Transverse colon (tissue), 4 donors: Measurements from ENCODE around the gene CALN1. TPM values are rescaled to one million over a fixed set of nuclear protein-coding genes. Genes with fewer than 3 reads are reported as not detected.

Source experiments
- DNase-seq: peaks from one replicate; pipeline ENCODE4 v3.0.0-alpha.2; 2019
- H3K27ac ChIP-seq, 4 donors: fragments of 200-600 bp; sonication (generic); 2 replicates each; pipeline ENCODE4 v1.5.1; 2016 to 2018; ENCODE audit warnings: inconsistent platforms in 4 of 4
- H3K27me3 ChIP-seq: fragments of 200-600 bp; sonication (generic); 2 replicates; pipeline ENCODE4 v1.5.1; 2017; ENCODE audit warnings: inconsistent platforms
- H3K36me3 ChIP-seq, 4 donors: fragments of 200-600 bp; sonication (generic); 2 replicates each; pipeline ENCODE4 v1.5.1; 2017 to 2019; ENCODE audit warnings: inconsistent platforms in 4 of 4
- H3K4me1 ChIP-seq, 4 donors: fragments of 200-600 bp; sonication (generic); 2 replicates each; pipeline ENCODE4 v1.5.1; 2017 to 2020; ENCODE audit warnings: inconsistent platforms in 4 of 4
- H3K4me3 ChIP-seq, 4 donors: fragments of 200-600 bp; sonication (generic); 1 replicate in 1 of 4; 2 replicates in 3 of 4; pipeline versions ENCODE4 v1.5.1 to v1.6.1; 2017 to 2019; ENCODE audit warnings: inconsistent platforms in 4 of 4
- H3K9me3 ChIP-seq, 2 donors: fragments of 200-600 bp; sonication (generic); 2 replicates each; pipeline ENCODE4 v1.5.1; 2017 to 2019; ENCODE audit warnings: inconsistent platforms in 2 of 2
- EP300 ChIP-seq: sonication (generic); formaldehyde crosslinking; IDR thresholded peaks from one replicate; pipeline ENCODE4 v1.6.1; 2017; ENCODE audit warnings: antibody characterized with exemption, low read depth
- POLR2A ChIP-seq: fragments of 450-650 bp; IDR thresholded peaks from one replicate; pipeline ENCODE4 v1.6.1; 2016; ENCODE audit warnings: antibody characterized with exemption, mild to moderate bottlenecking, moderate library complexity
- POLR2AphosphoS5 ChIP-seq, 3 donors: sonication (generic); formaldehyde crosslinking; IDR thresholded peaks; one replicate each; pipeline ENCODE4 v1.6.1; 2016; ENCODE audit warnings: antibody characterized with exemption in 3 of 3
- WGBS, 2 donors: methylation state at CpG; one replicate each; pipeline ENCODE4 v1.1.5; 2018; ENCODE audit warnings: low coverage in 1 of 2; 5-methylcytosine and 5-hydroxymethylcytosine counted together
- in situ Hi-C, 4 donors: fragments of 200-750 bp; cut with MboI; loops; one replicate each; pipeline versions ENCODE4 v1.15.0 to v1.15.1; 2017; ENCODE audit warnings: low sequenced_read_pairs in 3 of 4, low pct_ligation_motif_present in 1 of 4, low pct_unique_long_range_greater_than_20kb in 1 of 4
- intact Hi-C: fragments of 100-400 bp; cut with DNase I; formaldehyde crosslinking; loops from one replicate; pipeline ENCODE4 v1.15.1; 2023; ENCODE audit warnings: low total_unique reads
- total RNA-seq, 4 donors: library from RNA; depleted of rRNA; stranded (reverse); fragments of >200 nt; gene quantifications; one replicate each; pipeline ENCODE4 v1.1.0, GENCODE V29; 2016
- TF ChIP-seq, protein P1 (sequence below), 5 experiments: fragments of 200-600 bp in 3 of 5; fragments of 450-650 bp in 2 of 5; sonication (generic) in 3 of 5; IDR thresholded peaks; 1 replicate in 2 of 5; 2 replicates in 3 of 5; pipeline ENCODE4 v1.5.1; 2016 to 2017; ENCODE audit warnings: antibody characterized with exemption in 5 of 5, inconsistent platforms in 3 of 5, mild to moderate bottlenecking in 2 of 5, moderate library complexity in 1 of 5

Gene CALN1
- total RNA-seq, 4 donors from 2014 or later, result not detected

DNA sequence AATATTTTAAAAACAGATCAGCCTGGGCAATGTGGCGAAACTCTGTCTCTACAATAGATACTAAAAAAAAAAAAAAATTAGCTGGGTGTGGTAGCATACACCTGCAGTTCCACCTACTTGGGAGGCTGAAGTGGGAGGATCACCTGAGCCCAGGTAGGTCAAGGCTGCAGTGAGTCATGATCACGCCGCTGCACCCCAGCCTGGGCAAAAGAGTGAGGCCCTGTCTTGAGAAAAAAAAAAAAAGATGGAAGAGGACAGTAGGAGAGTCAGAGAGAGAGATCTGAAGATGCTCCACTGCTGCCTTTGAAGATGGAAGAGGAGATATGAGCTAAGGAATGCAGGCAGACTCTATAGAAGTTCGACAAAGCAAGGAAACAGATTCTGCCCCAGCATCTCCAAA, 181.9 kb downstream of the CALN1 start:
- Histone ChIP-seq H3K4me1 (no peaks in the 10 kb centered on the region), H3K27ac (no peak overlapping the region), H3K4me3 (no peak overlapping the region), H3K36me3 (no peaks in the 10 kb centered on the region), H3K27me3 (no peaks in the 10 kb centered on the region), H3K9me3 (no peaks in the 10 kb centered on the region)
- 70 to 82% methylated on average over 4 of the region's 4 CpGs for WGBS, 2 donors
- DNase-seq, result no peak
- TF ChIP-seq EP300 (no peak), POLR2A (no peak)
- TF ChIP-seq, protein P1, sequence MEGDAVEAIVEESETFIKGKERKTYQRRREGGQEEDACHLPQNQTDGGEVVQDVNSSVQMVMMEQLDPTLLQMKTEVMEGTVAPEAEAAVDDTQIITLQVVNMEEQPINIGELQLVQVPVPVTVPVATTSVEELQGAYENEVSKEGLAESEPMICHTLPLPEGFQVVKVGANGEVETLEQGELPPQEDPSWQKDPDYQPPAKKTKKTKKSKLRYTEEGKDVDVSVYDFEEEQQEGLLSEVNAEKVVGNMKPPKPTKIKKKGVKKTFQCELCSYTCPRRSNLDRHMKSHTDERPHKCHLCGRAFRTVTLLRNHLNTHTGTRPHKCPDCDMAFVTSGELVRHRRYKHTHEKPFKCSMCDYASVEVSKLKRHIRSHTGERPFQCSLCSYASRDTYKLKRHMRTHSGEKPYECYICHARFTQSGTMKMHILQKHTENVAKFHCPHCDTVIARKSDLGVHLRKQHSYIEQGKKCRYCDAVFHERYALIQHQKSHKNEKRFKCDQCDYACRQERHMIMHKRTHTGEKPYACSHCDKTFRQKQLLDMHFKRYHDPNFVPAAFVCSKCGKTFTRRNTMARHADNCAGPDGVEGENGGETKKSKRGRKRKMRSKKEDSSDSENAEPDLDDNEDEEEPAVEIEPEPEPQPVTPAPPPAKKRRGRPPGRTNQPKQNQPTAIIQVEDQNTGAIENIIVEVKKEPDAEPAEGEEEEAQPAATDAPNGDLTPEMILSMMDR (IDR thresholded peaks at IDR 0.05), result no peak
- intact Hi-C loops (no loop called here), in situ Hi-C loops (no loop called here)

DNA sequence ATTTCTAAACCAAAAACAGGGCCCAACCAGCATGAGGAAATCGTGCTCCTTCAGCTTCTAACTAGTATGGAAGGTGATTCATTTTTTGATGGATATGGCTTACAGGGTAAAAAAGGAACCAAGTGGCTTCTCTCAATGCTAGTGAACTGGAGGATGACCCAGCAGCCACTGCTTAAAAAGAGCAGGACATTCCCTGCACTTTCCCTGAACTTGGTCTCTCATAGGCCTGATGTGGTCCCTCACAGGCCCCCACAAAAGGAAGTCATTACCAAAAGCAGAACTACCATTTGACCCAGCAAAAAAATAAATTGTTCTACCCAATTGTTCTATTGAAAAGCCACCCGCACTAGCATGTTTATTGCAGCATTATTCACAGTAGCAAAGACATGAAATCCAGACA, 188.8 kb downstream of the CALN1 start:
- Histone ChIP-seq H3K9me3 (no peaks in the 10 kb centered on the region), H3K36me3 (no peaks in the 10 kb centered on the region), H3K27ac (no peak overlapping the region), H3K27me3 (no peaks in the 10 kb centered on the region), H3K4me1 (no peaks in the 10 kb centered on the region), H3K4me3 (no peak overlapping the region)
- DNase-seq, result no peak
- intact Hi-C loops, result no loop called here
- 66 to 70% methylated on average over 1 to 2 of the region's 2 CpGs for WGBS, 2 donors
- TF ChIP-seq, protein P1 (IDR thresholded peaks at IDR 0.05), result no peak
- TF ChIP-seq EP300 (no peak), POLR2A (no peak), POLR2AphosphoS5 (IDR thresholded peaks at IDR 0.05) (no peak)
- in situ Hi-C loops, result no loop called here

DNA sequence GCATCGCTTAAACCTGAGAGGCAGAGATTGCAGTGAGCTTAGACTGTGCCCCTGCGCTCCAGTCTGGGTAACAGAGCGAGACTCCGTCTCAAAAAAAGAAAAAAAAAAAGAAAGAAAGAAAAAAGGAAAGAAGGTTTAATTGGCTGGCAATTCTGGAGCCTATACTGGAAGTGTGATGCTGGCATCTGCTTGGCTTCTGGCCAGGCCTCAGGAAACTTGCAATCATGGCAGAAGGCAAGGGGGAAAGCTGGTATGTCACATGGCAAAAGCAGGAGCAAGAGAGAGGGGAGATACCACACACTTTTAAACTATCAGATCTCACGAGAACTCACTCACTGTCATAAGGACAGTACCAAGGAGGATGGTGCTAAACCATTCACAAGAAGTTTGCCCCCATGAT, 190.0 kb downstream of the CALN1 start:
- intact Hi-C loops, result no loop called here

DNA sequence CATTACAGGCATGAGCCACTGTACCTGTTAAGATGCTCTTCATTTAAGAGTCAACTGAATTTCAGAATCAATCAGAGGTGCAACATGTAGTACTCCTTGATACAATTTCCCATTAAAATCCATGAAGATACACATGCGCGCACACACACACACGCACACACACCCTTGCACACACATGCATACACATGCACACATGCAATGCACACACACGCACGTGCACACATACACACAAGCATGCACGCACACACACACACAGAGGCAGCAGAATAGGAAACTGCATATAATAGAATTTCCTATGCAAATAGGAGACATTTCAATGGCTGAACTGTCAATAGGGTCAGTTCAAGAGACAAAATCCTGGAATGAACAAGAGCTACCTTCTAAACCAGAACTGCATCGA, 192.6 kb downstream of the CALN1 start:
- H3K27me3 ChIP-seq, result no peaks in the 10 kb centered on the region
- H3K9me3 ChIP-seq, result no peaks in the 10 kb centered on the region
- intact Hi-C loops (no loop called here), in situ Hi-C loops (no loop called here)
- H3K27ac ChIP-seq, result no peak overlapping the region
- H3K4me1 ChIP-seq, result no peaks in the 10 kb centered on the region
- no peak overlapping the region for H3K4me3 ChIP-seq
- H3K36me3 ChIP-seq, result no peaks in the 10 kb centered on the region
- 95 to 100% methylated on average over 4 to 7 of the region's 7 CpGs for WGBS, 2 donors
- DNase-seq, result no peak
- no peak for TF ChIP-seq POLR2AphosphoS5 (IDR thresholded peaks at IDR 0.05)
- TF ChIP-seq EP300, result no peak
- TF ChIP-seq POLR2A, result no peak
- TF ChIP-seq, protein P1 (IDR thresholded peaks at IDR 0.05), result no peak

More for the DNA sequence above, 190.0 kb downstream of the CALN1 start:
- Histone ChIP-seq H3K9me3 (no peaks in the 10 kb centered on the region), H3K27ac (no peak overlapping the region), H3K4me1 (no peaks in the 10 kb centered on the region), H3K27me3 (no peaks in the 10 kb centered on the region), H3K4me3 (no peak overlapping the region), H3K36me3 (no peaks in the 10 kb centered on the region)
- 84% methylated on average over 5 of the region's 5 CpGs; no CpG with 5 or more reads in 1 of the 2 donors for WGBS, 2 donors
- in situ Hi-C loops, result no loop called here
- no peak for DNase-seq
- no peak for TF ChIP-seq POLR2AphosphoS5 (IDR thresholded peaks at IDR 0.05)
- TF ChIP-seq EP300, result no peak
- TF ChIP-seq POLR2A, result no peak
- TF ChIP-seq, protein P1 (IDR thresholded peaks at IDR 0.05), result no peak
